HG02943 (cell line): Measurements from ENCODE around the gene KCNQ4.

Experiments
- ATAC-seq: cut with Tn5 transposase; IDR thresholded peaks from one replicate; pipeline ENCODE4 v1.9.1; 2021; ENCODE audit warnings: mild to moderate bottlenecking, low read depth, moderate library complexity; ENCODE audit not compliant: unreplicated experiment

Gene KCNQ4

DNA sequence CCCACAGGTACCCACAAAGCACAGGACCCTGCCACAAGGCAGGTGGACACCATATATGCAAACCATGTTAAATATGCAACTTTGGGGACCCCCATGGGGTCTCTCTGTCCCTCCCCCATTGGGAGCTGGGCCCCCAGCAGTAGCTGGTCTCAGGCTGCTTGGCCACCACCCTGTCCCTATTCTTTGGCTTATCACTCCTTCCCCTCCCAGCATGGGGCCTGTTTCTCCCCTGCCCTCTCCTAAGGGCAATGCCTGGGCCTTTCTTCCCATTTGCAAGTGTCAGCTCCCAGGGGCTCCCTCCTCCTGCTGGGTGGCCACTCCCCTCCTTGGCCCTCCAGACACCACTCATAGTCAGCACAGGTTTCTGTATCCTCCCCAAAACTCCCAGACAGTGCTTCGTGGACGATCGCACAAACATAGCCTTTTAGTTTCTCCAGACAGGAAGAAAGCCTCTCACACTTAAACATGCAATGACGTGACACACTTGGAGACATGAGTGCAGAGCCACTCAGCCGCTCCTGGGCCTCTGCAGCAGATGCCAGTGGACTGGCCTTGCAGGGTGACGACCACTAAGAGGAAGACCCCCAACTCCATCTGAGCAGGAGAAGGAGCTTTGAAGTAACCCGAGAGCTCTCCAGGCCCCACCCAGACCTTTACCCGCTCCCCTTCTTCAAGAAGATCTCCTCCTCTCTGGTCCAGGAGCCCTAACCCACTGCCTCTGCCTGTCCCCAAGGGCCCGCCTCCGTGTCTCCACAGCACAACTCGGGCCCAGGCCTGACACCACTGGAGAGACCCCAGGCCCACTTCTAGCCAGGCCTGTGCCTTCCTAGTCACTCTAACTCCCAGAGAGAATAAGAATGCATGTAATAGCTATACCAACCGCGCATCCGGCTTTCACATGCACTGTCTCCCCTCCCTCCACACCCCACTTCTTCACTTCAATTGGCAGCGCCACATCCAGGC, 55.7 kb downstream of the KCNQ4 start:
- ATAC-seq = no peak

- no peak for ATAC-seq
Observed at GRCh38 chr1:40839943-40840335, 56.4 kb downstream of the KCNQ4 start.

DNA sequence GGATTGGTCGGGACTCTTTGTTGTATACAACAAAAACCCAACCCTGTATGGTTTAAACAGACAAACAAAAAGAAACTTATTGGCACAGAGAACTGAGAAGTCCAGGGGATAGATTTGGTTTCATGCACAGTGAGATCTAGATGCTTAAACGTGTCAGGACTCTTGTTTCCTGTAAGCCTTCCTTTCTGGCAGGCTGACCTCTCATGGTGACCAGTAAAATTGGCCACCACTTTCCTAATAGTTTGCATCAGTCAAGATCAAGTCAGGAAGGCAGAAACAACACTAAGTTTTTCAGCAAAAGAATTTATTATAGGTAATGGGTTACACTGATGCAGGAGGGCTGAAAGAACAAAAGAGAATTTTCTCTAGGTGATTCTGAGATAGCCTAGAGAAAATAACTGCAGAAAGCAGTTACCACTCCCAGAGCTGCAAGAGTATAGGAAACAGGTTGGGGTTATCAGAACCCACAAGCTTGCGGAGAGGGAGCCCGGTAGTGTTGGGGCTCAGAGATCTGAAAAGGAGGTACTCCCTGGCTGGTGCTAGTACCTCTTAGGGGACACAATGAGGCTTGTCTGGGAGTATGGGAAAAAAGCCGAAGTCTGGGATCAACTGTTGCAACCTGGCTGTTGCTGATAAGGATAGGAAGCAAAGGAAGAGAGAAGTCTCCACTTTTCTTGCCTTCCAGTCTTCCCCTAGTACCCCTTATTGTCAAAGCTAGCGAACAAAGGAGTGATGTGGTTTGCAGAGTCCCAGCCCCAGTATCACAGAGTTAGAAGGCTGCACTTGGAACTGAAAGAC, 57.1 kb downstream of the KCNQ4 start:
- no peak for ATAC-seq

DNA sequence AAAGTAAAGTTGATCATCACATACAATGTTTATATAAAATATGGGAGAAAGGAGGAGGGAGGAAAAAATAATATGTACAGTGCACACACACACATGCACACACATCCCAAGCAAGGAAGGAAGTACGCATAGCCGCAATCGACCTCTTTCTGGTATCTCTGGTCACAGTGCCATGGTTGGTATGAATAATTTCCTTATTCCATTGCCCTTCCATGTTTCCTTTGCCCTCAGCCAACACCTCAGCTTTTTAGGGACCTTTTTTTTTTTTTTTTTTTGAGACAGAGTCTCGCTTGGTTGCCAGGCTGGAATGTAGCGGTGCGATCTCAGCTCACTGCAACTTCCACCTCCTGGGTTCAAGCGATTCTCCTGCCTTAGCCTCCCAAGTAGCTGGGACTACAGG, 58.0 kb downstream of the KCNQ4 start:
- no peak for ATAC-seq

DNA sequence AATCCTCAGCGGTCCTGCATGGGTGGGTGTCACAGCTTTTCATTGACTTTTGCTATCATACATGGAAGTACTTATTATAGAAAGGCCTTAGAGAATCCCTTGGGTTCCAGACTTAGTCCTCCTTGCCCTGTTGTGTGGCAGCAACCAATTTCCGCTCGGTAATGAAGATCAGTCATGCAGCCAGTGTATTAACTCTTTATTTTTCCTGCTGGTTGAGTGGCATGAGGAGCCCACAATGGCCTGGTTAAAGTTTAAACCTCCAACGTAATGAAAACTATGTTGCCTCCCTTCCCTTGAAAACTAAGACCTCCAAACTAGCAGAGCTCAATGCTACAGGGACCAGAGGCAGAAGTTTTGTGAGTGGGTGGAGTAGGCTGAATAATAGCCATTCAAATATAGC, 58.6 kb downstream of the KCNQ4 start:
- no peak for ATAC-seq

DNA sequence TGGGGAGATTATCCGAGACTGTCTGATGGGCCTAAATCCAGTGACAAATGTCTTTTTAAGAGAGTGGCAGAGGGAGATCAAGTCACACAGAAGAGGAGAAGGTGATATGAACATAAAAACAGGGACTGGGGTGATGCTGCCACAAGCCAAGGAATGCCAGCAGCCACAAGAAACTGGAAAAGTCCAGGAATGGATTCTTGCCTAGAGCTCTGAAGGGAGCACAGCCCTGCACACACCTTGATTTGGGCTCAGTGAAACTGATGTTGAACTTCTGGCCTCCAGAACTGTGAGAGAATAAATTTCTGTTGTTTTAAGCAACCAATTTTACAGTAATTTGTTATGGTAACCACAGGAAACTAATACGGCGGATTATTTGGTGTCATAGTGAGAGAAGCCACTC, 59.1 kb downstream of the KCNQ4 start:
- no peak for ATAC-seq

- ATAC-seq = no peak
Observed at GRCh38 chr1:40844079-40844478, 60.5 kb downstream of the KCNQ4 start.

GRCh38 chr1:40844887-40845878, 61.6 kb downstream of the KCNQ4 start:
- no peak for ATAC-seq

GRCh38 chr1:40845895-40846294, 62.3 kb downstream of the KCNQ4 start:
- ATAC-seq = no peak

GRCh38 chr1:40847023-40847745, 63.6 kb downstream of the KCNQ4 start:
- ATAC-seq = no peak

- no peak for ATAC-seq
Observed at GRCh38 chr1:40848530-40849189, 65.1 kb downstream of the KCNQ4 start.

- ATAC-seq = no peak
Observed at GRCh38 chr1:40849801-40850592, 66.4 kb downstream of the KCNQ4 start.

GRCh38 chr1:40851643-40852042, 68.1 kb downstream of the KCNQ4 start:
- ATAC-seq = no peak

DNA sequence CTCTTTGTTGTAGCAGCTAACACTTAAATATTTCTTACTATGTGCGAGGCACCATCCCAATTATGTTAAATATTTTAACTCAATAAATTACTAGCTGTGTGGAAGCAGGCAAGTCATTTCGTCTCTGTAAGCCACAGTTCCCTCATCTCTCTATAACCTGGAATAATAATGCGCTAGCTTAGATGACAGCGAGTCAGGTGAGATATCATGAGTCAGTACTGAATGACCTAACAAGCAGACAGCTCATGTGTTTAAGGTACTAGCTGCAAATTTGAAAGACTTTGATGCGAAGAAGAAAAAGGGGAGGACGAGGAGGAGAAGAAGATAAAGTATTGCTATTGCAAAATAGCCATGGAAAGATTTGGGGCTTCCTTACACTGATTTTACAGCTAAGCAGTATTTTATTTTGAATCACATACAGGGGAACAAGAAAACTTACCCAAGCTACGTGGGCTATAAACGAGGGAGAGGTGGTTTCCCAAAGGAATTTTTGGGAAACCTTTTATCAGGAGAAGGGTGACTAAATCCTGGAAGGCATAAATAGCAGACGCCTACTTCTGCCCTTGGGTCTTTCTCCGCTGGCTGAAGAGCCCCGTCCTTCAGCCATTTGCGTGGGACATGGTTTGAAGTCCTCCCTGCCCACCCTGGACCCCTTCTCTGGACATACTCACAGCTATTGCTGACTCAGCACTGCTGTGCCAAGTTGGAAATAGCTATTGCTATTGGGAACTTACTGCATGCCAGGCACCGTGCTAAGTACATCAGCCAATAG, 69.7 kb downstream of the KCNQ4 start:
- ATAC-seq = no peak

DNA sequence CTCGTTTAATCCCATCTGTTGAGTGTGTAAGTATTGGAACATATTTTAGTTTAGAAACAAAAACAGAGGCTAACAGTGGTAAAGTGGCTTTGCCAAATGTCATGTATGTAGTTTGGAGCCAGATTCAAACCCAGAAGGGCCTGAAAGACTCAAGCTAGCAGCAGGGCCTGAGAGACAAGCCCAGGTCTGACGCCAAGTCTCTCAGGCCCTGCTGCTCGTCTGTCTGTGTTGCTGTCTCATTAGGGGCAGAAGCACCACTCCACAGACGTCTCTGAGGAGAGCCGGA, 70.2 kb downstream of the KCNQ4 start:
- ATAC-seq = no peak

- no peak for ATAC-seq
Observed at GRCh38 chr1:40855513-40855912, 71.9 kb downstream of the KCNQ4 start.

- ATAC-seq = no peak
Observed at GRCh38 chr1:40856116-40856515, 72.5 kb downstream of the KCNQ4 start.
